CD4-positive, alpha-beta T cell treated with Interleukin-2 at 100 ng/mL for 4 hours (primary cell): ENCODE data around the gene RPL32.
"Not testable (repeated sequence)": the region's sequence is repeated elsewhere in the genome, so short reads cannot be mapped to it uniquely, and the experiment has no call there.

Experiments
- DNase-seq: peaks from one replicate; pipeline ENCODE4 v3.0.0-alpha.2; 2020; ENCODE audit warnings: low spot score

Gene RPL32

DNA sequence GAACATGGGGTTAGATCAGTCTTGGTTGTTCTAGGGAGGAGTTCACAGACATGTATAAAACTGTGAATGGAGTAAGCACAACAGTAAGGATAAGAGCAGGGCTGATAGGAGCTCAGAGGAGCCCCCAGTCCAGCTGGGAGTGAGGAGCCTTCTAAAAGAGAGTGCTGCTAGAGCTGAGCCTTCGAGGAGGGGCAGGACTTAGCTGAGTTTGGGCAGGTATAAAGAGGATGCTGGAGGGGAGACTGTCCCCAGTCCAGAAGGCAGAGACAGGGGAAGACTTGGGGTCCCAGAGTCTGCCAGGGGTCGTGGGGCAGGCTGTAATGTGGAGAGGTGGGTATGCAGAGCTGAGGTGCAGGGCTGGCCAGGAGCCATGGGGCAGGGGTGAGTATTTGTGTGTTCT is 32.8 kb downstream of the RPL32 start:
- DNase-seq = no peak

DNA sequence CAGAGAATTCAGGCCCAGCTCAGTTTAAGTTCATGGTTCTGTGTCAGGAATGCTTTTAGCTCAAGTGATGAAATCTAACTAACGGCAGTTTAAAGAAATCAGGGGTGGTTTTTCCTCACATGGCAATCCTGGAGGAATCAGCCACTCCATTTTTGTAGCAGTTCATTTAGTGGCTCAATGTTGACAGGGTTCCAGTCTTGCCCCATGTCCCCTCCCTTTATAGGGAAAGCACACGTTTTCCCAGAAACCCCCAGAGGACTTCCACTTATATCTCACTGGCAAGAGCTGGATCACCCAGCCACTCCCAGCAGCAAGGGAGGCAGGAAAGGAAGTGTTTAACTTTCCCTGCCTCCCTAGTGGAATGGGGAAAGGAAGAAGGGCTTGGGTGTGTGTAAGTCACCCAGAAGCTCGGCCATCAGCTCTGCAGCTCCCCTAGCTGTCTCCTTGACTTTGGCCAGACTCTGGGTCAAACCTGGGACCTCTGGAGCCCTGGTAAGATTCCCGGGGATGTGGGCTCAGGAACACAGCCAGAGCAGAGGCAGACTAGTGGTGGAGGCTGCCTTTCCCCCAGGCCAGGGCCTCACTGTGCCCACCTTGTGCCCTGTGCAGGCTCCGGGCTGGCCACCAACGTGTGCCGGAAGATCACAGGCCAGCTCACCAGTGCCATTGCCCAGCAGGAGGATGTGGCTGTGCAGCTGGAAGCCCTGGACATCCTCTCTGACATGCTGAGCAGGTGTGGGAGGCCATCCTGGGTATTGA is 33.6 kb downstream of the RPL32 start:
- no peak for DNase-seq

DNA sequence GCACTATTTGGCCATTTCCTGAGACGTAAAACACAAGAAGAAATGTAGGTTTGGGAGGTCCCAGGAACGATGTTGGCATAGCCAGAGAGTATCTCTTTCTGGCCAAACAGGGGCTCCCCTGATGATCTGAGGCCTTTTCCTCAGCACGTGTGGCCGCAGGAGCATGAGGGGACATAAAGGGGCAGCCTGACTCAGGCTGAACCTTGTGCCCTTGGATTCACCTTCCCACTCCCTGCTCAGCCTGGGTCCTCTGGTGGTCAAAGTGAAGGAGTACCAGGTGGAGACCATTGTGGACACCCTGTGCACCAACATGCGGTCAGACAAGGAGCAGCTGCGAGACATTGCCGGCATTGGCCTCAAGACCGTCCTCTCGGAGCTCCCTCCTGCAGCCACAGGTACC is 34.3 kb downstream of the RPL32 start:
- DNase-seq = no peak

DNA sequence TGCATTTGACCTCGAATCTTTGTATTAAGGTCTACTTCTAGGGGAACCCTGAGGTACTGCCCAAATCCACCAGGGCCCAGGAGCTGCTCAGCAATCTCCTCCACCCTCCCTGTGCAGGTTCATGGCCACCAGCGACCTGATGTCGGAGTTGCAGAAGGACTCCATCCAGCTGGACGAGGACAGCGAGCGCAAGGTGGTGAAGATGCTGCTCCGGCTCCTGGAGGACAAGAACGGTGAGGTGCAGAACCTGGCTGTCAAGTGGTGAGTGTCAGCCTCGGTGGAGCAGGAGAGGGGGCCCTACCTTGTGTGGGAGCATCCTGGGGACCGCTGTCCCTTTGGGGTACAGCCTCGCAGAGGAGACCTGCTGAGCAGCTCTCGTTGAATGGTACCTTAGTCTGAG is 38.0 kb downstream of the RPL32 start:
- DNase-seq = no peak

DNA sequence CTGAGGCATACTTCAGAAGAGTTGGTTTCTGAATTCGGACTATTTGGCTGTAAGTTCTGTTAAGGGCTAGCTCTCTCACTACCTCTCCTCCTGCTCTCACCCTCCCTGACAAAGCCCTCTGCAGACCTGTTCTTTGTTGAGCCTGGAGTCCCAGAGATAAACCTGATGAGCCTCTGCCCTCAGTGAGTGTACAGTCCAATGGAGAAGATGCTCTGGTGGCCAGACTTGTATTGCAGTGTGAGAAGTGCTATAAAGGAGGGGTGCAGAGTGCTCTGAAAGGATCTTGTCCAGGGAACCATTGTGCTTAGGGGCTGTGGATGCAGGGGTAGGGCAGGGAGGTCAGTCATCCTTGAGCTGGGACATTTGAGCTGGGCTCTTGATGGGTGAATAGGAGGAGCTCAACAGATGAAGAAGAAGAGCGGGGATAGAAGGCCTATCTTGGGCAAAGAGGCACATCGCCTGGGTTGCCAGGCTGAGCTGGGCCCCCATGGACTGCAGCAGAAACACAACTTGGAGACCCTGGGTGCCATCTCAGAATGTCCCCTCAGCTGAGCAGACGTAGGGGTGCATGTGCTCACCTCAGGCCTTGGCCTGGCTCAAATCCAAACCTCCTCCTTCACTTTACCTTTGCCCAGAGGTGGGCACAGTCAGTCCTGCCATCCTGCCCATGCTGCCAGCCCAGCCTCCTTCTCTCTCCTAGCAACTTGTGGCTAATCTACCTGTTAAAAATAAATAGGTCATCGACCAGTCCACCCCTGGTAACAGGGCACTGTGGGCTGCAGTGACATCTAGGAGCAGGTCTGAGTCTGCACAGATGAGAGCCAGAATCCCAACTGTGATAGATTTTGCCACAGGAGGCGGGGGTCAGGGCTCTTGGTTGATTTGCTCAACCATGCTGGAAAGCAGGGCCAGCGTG is 41.6 kb downstream of the RPL32 start:
- no peak for DNase-seq

DNA sequence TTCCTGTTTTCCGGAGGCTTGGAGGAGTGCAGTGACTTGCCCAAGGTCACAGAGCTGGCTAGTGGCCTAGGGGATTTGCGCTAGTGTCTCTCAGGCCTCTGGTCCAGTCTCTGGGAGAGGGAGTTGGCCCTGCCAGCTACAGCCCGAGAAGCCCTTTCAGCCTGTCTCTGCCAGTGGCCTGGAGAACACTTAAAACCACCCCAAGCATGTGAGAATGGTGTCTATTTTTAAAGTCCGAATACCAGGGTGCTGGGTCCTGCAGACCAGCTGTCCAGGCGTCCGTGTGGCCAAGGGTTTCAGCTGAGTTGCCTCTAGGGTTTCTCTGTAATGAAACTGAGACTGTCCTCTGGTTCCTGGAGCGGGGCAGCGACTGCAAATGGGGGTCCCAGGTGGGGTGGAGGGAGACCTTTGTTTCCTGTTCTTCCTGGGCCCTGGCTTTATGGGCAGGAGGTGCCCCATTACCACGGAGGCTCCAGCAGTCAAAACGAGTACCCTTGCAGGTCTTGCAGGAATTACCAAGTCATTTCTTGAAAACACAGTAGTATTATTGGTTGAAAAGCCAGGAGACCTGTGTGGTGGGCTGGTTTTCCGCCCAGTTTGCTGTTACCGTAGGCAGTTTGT is 42.7 kb downstream of the RPL32 start:
- no peak for DNase-seq

DNA sequence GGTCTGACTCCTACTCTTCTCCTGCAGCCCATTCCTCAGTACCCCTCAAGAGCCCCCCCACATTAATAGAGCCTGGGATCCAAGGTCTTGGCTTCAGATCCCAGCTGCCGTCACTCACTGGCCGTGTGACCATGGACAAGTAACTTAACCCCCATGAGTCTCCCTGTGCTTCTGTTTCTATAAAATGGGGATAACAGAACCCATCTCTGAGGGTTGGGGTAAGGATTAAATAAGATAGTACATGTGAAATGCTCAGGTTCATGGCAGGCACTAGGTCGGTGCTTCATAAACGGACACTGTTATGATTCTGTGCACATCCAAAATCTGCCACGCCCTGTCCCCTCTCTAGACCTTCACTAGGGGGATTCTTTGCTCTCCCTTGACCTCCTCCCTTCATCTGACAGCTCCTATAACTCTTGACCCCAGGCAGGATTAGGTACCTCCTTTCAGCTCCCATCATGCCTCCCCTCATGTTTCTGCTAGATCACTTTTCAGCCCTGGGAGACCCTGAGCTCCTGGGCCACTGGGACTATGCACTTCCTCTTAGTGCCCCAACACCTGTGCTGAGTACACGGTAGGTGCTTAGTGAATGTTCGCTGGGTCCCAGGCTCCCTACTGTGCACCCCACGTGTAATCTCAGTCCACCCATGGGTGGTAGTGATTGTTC is 43.3 kb downstream of the RPL32 start:
- no peak for DNase-seq

DNA sequence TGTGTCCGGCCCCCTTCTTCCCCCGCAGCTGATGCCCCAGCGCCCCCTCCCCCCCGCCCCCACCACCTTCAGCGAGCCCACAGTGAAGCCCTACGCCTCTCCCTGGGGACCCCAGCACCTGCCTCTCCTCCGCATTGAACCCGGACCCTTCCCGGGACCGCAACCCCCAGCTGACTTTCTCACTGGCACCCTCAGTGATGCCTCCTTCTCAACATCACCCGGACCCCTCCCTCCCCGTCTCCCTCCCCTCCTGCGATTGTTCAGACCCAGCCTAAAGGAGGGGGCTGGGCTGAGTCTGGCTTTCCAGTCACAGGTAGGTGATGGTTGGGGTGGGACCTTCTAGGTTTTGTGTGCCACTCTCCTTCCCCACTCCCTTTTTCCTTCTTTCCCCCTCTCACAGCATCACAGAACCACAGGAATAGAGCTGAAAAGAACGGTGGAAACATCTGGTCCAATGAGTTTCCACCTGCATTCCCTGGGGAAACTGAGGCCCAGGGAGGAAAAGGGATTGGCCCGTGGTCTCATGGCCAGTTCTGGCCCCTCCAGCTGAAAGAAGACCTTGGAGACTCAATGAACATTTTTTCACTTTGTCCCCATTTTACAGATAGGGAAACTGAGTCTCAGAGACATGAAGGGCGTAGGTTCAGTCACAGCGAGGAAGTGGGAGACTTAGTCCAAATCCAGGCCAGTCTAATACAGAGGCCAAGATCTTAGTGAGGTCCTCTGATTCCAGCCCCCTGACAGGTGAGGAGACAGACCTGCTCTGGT is 44.1 kb downstream of the RPL32 start:
- DNase-seq = no peak

DNA sequence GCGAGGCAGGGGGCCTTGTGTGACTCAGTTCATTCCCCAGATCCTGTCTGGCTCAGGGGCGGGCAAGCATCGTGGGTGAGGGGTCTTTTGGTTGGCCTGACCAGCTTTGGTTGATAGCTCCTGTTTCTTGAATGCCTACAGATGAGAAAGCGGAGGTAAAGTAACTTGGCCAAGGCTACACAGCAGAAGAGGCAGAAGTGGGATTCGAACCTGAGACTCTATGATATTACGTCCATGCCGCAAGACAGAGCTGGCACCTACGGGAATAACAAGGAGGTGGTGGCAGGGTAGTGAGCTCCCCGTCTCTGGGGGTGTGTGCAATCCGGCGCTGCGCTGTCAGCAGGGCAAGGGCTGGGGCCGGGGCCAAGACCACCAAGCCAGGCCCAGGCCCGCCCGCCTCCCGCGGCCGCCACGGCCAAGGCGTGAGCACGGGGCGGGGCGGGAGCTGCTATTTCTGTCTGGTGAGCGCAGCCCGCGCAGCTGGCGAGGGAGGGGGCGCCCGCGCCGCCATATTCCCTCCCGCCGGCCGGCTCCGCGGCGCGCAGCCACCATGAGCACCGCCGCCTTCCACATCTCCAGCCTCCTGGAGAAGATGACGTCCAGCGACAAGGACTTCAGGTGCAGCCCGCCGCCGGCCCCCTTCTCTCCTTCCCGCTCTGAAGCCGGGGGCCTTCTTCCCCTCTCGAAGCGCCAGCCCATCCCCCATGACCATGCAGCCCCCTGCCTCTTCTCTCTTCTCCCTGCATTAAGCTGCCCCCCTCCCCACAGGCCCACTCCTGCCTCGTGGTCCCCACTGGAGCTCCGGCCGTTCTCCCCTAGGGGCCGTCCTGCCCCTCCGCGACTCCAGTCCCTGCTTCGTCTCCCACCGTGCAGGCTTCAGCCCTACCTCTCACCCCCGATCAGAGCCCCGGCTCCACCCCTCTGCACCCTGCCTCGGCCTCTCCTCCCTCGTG is 44.9 kb downstream of the RPL32 start, which contains the start of gene CAND2:
Gene CAND2, plus strand, starts transcription at position 510 of the 953 bp plus-strand sequence. Its CDS starts 41 bp downstream, at position 551.
- no peak for DNase-seq

DNA sequence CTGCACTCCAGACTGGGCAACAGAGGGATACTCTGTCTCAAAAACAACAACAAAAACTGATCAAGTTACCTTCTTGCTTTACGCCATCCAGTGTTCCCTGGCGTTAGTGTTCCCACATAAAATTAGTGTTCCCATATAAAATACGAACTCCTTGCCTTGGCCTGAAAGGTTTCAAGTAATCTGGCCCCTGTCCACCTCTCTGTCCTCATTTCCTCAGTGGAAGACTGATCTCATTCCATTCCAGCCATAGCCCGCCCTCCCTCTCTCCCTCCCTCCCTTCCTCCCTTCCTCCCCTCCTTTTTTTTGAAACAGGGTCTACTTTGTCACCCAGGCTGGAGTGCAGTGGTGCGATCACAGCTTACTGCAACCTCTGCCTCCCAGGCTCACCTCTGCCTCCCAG is 47.7 kb downstream of the RPL32 start:
- no peak for DNase-seq

DNA sequence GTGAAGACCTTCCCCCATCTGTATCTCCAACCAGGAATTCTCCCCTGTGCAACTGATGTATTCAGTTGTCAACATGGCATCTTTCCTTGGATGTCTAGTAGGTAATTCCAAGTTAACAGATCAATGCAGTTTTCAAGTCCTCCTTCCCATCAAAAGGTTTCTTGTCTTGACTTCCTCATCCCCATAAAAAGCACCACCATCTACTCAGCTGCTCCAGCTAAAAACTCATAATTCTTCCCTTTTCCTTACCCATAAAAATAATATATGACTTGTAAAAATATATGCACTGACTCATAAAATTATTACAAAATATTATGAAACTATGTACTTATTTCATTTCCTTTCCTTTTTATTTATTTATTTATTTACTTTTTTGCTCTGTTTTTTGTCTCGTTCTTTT is 49.9 kb downstream of the RPL32 start:
- DNase-seq = no peak

DNA sequence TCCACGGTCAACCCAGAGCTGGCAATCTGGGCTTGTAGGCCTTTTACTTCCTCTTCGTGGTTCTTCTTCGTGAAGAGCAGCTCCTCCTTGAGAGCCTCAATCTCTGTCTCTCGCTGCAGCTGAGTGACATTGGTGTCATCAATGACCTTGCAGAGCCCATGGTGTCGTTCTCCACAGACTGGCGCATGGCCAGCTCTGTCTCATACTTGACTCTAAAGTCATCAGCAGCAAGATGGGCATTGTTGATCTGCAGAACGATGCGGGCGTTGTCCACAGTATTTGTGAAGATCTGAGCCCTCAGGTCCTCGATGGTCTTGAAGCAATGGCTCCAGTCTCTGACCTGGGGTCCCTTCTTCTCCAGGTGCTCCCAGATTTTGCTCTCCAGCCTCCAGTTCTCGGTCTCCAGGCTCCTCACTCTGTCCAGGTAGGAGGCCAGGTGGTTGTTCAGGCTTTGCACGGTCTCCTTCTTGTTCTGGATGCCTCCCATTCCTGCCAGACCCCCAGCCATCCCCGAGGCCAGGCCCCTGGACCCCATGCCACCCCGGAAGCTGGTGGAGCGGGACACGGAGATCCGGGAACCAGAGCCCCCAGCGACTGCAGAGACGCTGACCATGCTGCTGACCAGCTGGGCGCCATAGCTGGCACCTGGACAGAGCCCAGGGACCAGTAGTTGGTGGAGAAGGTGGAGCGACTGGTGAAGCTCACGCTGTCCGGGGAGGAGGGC is 53.2 kb downstream of the RPL32 start:
- DNase-seq = not testable (repeated sequence)

DNA sequence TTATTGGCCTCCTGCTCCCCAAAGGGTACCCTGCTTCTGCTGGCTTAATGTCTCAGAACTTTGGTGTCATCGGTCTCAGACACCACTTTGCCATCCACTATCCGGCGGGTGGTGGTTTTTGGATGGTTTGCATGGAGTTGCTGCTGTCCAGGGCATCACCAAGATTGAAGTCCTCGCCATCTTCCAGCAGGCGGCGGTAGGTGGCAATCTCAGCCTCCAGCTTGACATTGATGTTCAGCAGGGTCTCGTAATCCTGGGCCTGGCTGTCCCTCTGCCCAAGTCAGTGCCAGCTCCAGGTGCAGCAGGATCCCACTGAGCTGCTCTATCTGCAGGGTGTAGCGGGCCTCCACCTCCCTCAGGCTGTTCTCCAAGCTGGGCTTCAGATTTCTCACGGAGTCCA is 54.0 kb downstream of the RPL32 start:
- peak; percentile 55 for DNase-seq

DNA sequence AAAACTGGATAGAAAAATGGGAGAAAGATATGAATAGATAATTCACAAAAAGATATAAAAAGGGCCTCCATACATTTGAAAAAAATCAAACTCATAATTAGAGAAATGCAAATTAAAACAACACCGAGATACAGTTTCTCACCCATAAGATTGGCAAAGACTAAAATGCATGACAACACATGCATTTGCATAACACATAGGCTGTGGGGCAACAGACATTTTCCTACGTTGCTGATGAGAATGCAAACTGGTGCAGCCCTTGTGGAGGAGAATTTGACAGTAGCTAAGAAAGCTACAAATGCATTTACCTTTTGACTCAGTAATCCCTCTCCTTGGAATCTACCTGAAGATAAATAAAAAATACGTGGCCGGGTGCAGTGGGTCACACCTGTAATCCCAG is 56.3 kb downstream of the RPL32 start:
- DNase-seq = no peak
